Neural crest cell (in vitro differentiated cells): ENCODE measurements around the gene PMVK. TPM values are rescaled to one million over a fixed set of nuclear protein-coding genes. Genes with fewer than 3 reads are reported as not detected.

Experiments
- DNase-seq: peaks from one replicate; pipeline ENCODE4 v3.0.0; 2021; ENCODE audit warnings: low read depth, mixed read lengths, low spot score
- H3K27ac Mint-ChIP-seq: one replicate; pipeline ENCODE4 v1.8.0; 2021; ENCODE audit warnings: mild to moderate bottlenecking, mixed read lengths; ENCODE audit not compliant: unreplicated experiment
- H3K27me3 Mint-ChIP-seq: 2 replicates; pipeline ENCODE4 v1.8.0; 2021; ENCODE audit warnings: low read depth, mild to moderate bottlenecking, mixed read lengths
- H3K36me3 Mint-ChIP-seq: 2 replicates; pipeline ENCODE4 v1.8.0; 2021; ENCODE audit warnings: low read depth, mild to moderate bottlenecking, mixed read lengths
- H3K4me1 Mint-ChIP-seq: 2 replicates; pipeline ENCODE4 v1.8.0; 2021; ENCODE audit warnings: mixed read lengths
- H3K4me3 Mint-ChIP-seq: one replicate; pipeline ENCODE4 v1.8.0; 2021; ENCODE audit warnings: mild to moderate bottlenecking, mixed read lengths
- H3K9me3 Mint-ChIP-seq: 2 replicates; pipeline ENCODE4 v1.8.0; 2021; ENCODE audit warnings: mixed read lengths
- CTCF ChIP-seq: fragments of 200-600 bp; sonication (generic); conservative IDR thresholded peaks from 2 replicates; pipeline ENCODE4 v1.5.0; 2021; ENCODE audit warnings: antibody characterized with exemption, mild to moderate bottlenecking
- total RNA-seq: library from RNA; stranded (reverse); gene quantifications from 2 replicates; pipeline ENCODE4 v1.2.1, GENCODE V29; 2021

PMVK gene
- total RNA-seq, 1 donor from 2014 or later = 37.0 TPM

GRCh38 chr1:154975409-154976059 lies 39.0 kb upstream of the PMVK start:
- no peaks in the 10 kb centered on the region for H3K9me3 Mint-ChIP-seq
- H3K27me3 Mint-ChIP-seq = no peaks in the 10 kb centered on the region
- no peak overlapping the region for H3K27ac Mint-ChIP-seq
- peaks cover 3% of the 10 kb centered on the region for H3K36me3 Mint-ChIP-seq
- no peak for TF ChIP-seq CTCF
- peaks cover 25% of the 10 kb centered on the region for H3K4me1 Mint-ChIP-seq
- no peak for DNase-seq
- H3K4me3 Mint-ChIP-seq = no peak overlapping the region

- Mint-ChIP-seq H3K36me3 (peaks cover 3% of the 10 kb centered on the region), H3K9me3 (no peaks in the 10 kb centered on the region), H3K4me3 (no peak overlapping the region), H3K4me1 (peaks cover 26% of the 10 kb centered on the region), H3K27me3 (no peaks in the 10 kb centered on the region), H3K27ac (no peak overlapping the region)
- peak; percentile 91 for DNase-seq
- TF ChIP-seq CTCF = no peak
These were observed 38.4 kb upstream of the PMVK start for GRCh38 chr1:154974808-154975408.

- H3K4me1 Mint-ChIP-seq = peaks cover 31% of the 10 kb centered on the region
- H3K27ac Mint-ChIP-seq = no peak within 1 kb of the TSS
- no peak within 1 kb of the TSS for H3K4me3 Mint-ChIP-seq
- no peaks in the 10 kb centered on the region for H3K36me3 Mint-ChIP-seq
- H3K9me3 Mint-ChIP-seq = no peaks in the 10 kb centered on the region
- no peaks in the 10 kb centered on the region for H3K27me3 Mint-ChIP-seq
- peak; percentile 92 for DNase-seq
- TF ChIP-seq CTCF = no peak
These were observed 37.7 kb upstream of the PMVK start, which contains the start of gene CKS1B for GRCh38 chr1:154974102-154974807. TSS of gene CKS1B (plus strand) at chr1:154974681. CDS start at chr1:154974746, 65 bp downstream.

- Mint-ChIP-seq H3K9me3 (no peaks in the 10 kb centered on the region), H3K4me3 (no peak overlapping the region), H3K27me3 (no peaks in the 10 kb centered on the region)
These were observed 37.0 kb upstream of the PMVK start for GRCh38 chr1:154973344-154974101.

More at GRCh38 chr1:154973344-154974101, 37.0 kb upstream of the PMVK start:
- no peak for TF ChIP-seq CTCF
- Mint-ChIP-seq H3K27ac (no peak overlapping the region), H3K4me1 (peaks cover 38% of the 10 kb centered on the region), H3K36me3 (no peaks in the 10 kb centered on the region)
- DNase-seq = peak; percentile 93
